ENCODE results near the gene SLC46A2. TPM values are rescaled to one million over a fixed set of nuclear protein-coding genes. Genes with fewer than 3 reads are reported as not detected.

Gene SLC46A2
- total and polyA plus RNA-seq, 9 of the 15 experiments (the other 6 are each of a cell fraction or from before 2014, with no cell fraction given) = not detected

GRCh38 chr9:112911736-112912135, 21.1 kb upstream of the SLC46A2 start (continued):
- no peak for TF ChIP-seq ZNF609 (CRISPR knock-in tag; IDR thresholded peaks at IDR 0.05; ENCODE audit: borderline replicate concordance)

GRCh38 chr9:112905084-112905483, 14.4 kb upstream of the SLC46A2 start:
- ATAC-seq = no peak
- no peaks in the 10 kb centered on the region for H4K20me1 ChIP-seq (replicated peaks; ENCODE audit: control insufficient read depth, insufficient read depth, low read length)
- H3K9me1 ChIP-seq (ENCODE audit: control insufficient read depth, insufficient read depth, low read length) = no peaks in the 10 kb centered on the region
- no peak overlapping the region for H3K4me3 ChIP-seq
- no peaks in the 10 kb centered on the region for H3K9me3 ChIP-seq (replicated peaks; ENCODE audit: control insufficient read depth, insufficient read depth, low read depth, low read length)
- H3K4me2 ChIP-seq (ENCODE audit: insufficient read depth, low read length) = no peak overlapping the region
- BruUV-seq (replicated peaks) = no TSS peak
- no peaks in the 10 kb centered on the region for H3K4me1 ChIP-seq (replicated peaks in 1 of 2; ENCODE audit: control insufficient read depth in 2 of 2, insufficient read depth in 2 of 2, low read length in 2 of 2)
- in situ Hi-C loops (cut with MboI) = no loop called here
- H3K79me2 ChIP-seq (ENCODE audit: control insufficient read depth, insufficient read depth, low read length) = no peaks in the 10 kb centered on the region
- H3K27me3 ChIP-seq (ENCODE audit: control insufficient read depth in 2 of 2, insufficient read depth in 2 of 2, low read length in 2 of 2) = peaks cover 0 to 17% of the 10 kb centered on the region in 2 experiments; a peak in 1 of 5 replicates
- no peak overlapping the region for H3K9ac ChIP-seq (ENCODE audit: insufficient read depth in 1 of 2, low read depth in 2 of 2, low read length in 2 of 2)
- H2AFZ ChIP-seq (ENCODE audit: low read depth, low read length) = no peak overlapping the region
- H3K27ac ChIP-seq (ENCODE audit: extremely low read depth, low read depth, low read length) = no peak overlapping the region
- WGBS (ENCODE audit: insufficient coverage, low coverage, missing lambda C conversion rate) = 0% methylated on average over 4 of the region's 4 CpGs
- no peaks in the 10 kb centered on the region for H3K36me3 ChIP-seq (ENCODE audit: control insufficient read depth, insufficient read depth, low read length)
- intact Hi-C loops (cut with micrococcal nuclease) = loop anchor here (10.0 kb wide), 1 partner anchor 230 kb away; no protein-coding TSS in a partner anchor
- DNase-seq (ENCODE audit: extremely low read depth in 1 of 4, low spot score in 3 of 4) = no peak
- CTCF ChIA-PET (ENCODE audit: low intra/inter-chr PET ratio) = no interaction called here
- POLR2A ChIA-PET = interaction anchor here (1.1 kb wide), 1 partner anchor 14 kb away, joined by 3 read pairs; no protein-coding TSS in a partner anchor
- TF ChIP-seq HIVEP1 (CRISPR knock-in tag; IDR thresholded peaks at IDR 0.05) (no peak), MEIS2 (IDR thresholded peaks at IDR 0.05; ENCODE audit: partially characterized antibody) (no peak), ZBTB49 (CRISPR knock-in tag; IDR thresholded peaks at IDR 0.05; ENCODE audit: borderline replicate concordance) (no peak), XRCC4 (IDR thresholded peaks at IDR 0.05; ENCODE audit: extremely low read depth, insufficient read depth, insufficient read length) (no peak), POLR2B (IDR thresholded peaks at IDR 0.05; ENCODE audit: low read depth, partially characterized antibody) (no peak), TAF15 (IDR thresholded peaks at IDR 0.05; ENCODE audit: low read depth, low read length) (no peak), ZNF347 (CRISPR knock-in tag; IDR thresholded peaks at IDR 0.05; ENCODE audit: low read depth) (no peak), IRF1 (CRISPR knock-in tag; IDR thresholded peaks at IDR 0.05; ENCODE audit: borderline replicate concordance) (no peak), TFAP4 (CRISPR knock-in tag; IDR thresholded peaks at IDR 0.05; ENCODE audit: borderline replicate concordance) (no peak), ZKSCAN8 (CRISPR knock-in tag; IDR thresholded peaks at IDR 0.05) (no peak), EP400 (IDR thresholded peaks at IDR 0.05) (no peak)
- FAIRE-seq = no peak
